UCSD-AML1 (cell line): ENCODE measurements around the gene LRP2.
"Not testable (repeated sequence)": the region's sequence is repeated elsewhere in the genome, so short reads cannot be mapped to it uniquely, and the experiment has no call there.

Source experiments
- DNase-seq: peaks from one replicate; lab custom pipeline; 2025; ENCODE audit not compliant: unreplicated experiment; lab: John Stamatoyannopoulos, UW

The LRP2 gene

DNA sequence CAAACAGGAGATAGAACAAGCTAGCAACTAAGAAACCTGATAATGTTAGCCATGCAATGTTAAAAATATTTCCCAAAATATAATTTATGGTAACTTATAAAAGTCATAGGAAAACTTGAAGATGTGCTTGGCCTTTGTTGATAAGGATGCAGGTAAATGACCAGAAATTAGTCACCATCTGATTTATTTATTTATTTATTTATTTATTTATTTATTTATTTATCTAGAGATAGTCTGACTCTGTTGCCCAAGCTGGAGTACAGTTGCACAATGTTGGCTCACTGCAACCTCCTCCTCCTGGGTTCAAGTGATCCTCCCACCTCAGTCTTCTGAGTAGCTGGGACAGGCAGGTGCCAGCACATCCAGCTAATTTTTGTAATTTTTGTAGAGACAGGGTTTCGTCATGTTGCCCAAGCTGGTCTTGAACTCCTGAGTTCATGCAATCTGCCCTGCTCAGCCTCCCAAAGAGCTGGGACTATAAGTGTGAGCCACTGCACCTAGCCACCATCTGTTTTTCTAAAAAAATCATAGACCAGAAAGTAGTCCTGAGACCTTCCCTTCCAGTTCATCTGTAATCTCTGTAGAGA, 183.4 kb downstream of the LRP2 start:
- no peak for DNase-seq

DNA sequence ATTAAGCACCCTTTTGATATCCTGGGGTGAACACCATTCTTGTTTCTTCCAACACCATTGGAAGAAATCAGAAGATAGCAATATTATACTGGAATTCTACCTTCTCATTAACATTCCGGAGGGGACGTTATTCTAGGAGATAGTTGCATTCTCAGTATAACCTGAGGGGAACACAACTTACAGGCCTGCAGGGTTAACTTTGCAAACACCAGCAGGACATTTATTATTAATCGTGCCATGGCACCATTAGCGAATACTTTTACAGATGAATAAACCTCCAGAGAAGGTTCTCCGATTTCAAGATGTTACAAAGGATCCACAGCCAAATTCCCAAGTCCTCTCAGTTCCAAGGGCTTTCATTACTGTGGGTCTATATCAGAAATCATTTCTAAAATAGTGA, 184.0 kb downstream of the LRP2 start:
- no peak for DNase-seq

DNA sequence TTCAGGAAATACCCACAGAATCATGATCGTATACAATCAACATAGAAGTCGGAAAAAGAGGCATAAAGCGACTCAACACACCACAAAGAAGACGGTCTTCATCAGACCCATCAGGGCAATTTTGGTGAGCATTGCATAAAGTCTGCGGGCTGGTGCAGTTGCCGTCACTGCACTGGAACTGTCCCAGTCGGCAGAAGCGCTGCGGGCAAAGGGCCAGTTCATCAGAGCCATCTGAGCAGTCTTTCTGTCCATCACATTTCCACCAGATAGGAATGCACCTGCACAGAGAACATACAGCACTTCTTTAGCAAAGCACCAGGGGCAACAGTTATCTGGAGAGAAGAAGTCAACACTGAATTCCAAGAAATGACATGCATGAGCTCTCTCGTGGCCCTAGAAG, 187.2 kb downstream of the LRP2 start:
- DNase-seq: no peak

DNA sequence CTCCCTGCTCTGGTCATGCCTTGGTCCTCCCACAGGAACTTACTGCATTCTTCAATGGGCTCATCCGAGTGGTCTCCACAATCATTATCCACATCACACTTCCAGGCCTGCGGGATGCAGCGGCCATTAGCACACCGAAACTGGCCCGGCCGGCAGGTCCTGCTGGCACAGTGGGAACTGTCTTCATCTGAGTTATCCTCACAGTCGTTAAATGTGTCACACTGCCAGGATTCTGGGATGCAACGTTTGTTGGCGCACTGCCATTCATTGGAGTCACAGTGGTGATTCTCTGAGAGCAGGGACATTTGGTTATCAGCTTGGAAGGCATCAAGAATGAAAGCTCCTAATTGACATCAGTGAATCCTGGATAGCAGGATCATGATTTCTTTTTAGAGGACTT, 188.5 kb downstream of the LRP2 start:
- DNase-seq: no peak

DNA sequence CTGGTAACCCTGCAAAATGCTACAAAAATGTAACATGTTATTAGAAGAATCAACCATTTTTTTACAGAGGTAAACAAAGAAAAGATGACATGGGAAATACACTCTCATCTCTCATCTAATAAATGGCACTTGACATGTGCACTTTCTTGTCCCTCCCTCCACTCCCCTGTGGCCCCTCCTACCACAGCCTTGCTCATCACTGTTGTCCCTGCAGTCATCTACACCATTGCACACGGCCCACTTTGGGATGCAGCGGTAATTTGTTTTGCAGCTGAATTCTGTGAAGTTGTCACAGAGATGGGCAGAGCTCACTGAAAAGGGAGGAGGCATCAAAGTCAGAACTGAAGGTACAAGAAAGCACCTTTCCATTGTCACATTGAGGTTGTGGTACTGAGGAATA, 189.4 kb downstream of the LRP2 start:
- DNase-seq: no peak

DNA sequence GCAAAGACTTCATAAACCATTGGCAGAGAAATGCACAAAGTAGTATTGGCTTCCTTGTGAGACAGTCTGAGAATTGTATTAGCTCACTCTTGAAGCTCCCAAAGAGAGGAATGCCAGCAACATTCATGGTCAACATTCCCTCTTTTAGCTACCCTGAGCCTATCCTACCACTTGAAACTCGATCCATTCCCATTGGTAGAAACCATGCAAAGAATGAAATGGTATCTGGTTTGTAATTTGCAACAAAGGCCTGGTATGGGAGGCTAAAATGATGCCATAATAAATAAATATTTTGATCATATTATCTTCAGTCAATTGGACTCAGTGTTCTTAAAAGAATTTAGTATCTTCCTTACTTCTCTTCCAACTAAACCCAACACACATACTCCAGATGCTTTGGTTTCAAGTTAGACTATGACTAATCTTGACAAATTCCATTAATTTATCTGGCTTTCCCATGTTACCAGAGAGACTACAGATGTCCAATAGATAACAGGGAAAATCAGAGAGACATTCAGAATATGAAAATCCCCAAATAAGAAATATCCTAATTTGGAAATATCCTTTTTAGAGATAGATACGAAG, 190.1 kb downstream of the LRP2 start:
- DNase-seq: no peak

DNA sequence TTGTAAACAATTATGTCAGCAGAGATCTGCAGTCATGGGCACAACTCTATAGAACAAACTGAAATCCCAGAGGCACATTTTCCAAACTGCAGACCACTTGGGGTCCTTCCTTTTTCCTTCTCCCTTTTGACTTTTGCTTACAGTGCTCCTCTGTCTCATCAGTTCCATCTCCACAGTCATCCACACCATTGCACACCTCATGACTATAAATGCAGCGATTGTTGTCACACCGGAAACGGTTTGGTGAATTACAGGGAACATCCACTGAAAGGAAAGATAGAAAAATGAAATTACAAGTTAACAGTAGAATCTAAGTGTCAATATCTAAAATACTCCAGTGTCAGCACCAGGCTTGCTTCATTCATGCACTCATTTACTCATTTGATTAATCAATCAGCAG, 196.5 kb downstream of the LRP2 start:
- DNase-seq: no peak

DNA sequence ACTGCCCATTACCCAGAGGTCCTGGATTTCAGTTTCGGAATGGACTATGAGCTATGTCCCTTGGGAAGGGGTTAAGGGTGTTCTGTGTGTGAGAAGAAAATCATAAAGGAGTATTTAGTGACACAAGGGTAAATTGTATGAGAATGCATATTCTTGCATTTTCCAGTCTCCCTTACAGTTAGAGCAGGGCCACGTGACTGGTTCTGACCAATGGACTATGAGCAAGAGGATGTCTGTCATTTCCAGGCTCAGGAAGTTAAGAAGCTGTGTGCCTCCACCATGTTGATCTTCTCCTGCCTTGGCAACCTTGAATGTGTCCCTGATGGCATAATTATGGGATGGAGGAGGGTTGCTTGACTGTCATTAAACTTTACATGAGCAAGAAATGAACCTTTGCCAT, 198.0 kb downstream of the LRP2 start:
- no peak for DNase-seq

DNA sequence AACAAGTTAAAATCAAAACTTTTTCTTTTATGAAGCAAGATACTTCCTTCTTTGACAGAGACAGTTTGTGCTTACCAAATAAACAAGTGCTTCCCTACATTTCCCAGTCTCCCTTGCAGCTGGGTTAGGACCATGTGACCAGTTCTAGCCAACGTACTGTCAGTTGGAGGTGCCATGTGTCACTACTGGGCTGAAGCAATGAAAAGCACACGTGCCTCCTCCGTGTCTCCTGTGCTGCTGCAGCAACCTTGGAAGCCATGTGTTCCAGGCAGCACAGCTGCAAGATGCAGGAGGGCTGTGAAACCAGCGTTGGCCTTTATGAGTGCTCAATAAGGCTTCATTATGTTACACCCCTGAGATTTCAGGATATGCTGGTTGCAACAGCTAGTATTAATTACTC, 199.7 kb downstream of the LRP2 start:
- no peak for DNase-seq

DNA sequence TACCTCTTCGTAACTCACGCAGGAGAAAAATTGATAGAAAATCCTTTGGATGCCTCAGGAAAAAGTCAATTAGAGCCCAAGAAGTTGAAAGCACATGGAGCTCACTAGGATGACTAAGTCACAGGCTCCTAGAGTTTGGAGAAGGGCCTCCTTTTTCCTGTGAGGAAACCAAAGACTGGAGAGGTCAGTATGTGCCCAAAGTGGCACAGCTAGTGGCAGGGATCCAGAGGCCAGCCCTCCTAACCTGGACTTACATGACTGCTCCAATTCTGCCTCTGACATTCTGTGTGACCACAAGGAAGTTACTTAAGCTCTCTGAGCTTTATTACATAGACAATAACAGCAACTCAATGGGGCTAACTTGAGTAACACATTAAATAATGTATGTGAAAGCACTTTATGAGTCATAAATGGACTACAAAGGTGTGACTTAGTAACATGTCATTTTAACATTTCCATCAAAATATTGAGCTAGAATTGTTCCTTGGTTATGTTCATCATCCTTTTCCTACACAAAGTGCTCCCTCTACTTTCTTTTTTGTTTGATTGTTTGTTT, 201.3 kb downstream of the LRP2 start:
- no peak for DNase-seq

DNA sequence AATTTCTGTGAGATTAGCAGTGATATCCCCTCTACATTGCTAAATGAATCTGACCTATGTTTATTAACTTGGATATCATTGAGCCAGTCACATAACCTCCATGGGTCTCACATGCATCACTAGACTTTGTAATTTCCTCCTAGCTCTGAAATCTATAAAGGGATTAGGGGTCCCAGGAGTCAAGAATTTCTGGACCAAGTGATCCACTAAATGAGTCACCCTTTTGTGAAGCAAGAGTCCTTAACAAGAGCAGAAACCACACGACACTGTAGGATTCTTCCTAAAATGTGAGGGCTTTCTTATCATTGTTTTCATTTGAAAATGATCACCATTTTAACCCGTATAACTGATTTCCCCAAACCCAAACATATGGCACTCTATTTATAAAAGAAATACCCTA, 202.6 kb downstream of the LRP2 start:
- no peak for DNase-seq

DNA sequence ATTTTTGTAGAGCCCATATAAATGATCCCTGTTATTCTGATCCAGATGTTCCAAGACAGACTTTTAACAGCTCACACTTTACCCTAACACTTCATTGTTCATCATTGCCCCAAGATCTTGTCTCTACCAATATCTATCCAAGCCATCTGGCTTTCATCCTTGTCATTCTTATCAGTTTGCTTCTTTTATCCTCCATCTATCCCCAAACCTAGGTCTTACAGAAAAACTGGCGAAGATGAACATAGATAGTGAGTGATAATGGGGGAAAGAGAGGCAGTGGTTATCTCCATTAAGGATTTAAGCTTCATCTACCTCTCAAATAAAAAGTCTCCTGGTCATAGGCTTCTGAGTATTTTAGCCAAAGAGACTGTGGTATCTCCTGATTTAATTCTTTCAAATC, 203.5 kb downstream of the LRP2 start:
- no peak for DNase-seq

DNA sequence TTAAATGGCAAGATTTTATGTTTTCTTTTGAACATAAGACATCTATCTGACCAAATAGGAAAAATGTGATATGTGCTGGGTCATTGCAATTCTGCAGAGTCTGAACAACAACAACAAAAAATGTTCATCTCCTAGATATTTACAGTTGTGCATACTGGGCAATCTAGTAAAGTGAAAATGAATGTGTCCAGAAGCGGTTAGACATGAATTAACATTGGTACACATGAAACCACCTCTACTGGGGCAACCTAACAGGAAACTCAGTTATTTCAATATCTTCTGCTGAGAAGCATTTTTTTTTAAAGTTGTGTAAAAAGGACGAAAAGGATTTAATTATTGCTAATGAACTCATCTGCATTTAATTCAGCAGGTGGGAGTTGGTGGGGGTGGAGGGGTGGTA, 216.1 kb downstream of the LRP2 start:
- DNase-seq: no peak

DNA sequence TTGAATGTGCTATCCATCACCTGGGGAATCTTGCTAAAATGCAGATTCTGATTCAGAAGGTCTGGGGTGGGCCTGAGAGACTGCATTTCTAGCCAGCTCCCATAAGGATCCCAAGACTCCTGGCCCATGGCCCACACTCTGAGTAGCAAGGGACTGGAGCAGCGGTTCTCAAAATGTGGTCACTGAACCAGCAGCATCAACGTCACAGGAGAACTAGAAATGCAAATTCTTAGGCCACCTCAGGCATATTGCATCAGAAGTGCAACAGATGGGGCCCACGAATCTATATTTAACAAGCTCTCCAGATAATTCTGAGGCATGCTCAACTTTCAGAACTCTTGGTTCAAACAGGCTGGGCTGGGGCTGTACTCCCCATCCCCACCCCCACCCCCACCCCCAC, 218.3 kb downstream of the LRP2 start:
- DNase-seq: no peak

DNA sequence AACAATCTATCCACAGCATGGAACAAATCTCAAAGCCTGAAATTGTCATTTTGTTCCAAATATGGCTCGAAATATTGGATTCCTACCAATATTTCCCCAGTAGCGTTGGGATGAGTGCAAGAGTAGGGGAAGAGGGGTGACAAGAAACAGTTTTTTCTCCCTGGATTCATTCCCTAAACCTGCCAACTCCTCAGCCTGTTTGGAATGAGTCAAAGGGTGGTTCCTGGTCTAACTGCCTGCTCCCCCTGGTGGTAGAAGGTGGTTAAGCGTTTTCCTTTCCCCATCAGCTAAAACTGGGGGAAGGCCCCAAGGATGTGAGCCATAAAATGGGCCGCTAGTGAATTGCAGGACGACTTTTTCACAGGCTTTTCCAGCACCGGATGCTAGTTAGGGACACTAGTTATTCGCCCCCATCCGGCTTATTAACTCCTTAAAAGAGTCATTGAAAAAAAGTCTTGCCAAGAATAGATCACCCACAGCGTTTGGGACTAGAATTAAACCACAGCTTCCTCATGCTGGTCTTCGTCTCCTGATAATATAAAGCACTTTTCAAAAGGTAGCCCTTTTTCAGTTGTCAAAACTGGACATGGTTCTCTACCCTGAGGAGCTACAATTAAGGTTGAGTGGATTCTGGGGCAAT, 220.5 kb downstream of the LRP2 start:
- DNase-seq: peak; percentile 58

DNA sequence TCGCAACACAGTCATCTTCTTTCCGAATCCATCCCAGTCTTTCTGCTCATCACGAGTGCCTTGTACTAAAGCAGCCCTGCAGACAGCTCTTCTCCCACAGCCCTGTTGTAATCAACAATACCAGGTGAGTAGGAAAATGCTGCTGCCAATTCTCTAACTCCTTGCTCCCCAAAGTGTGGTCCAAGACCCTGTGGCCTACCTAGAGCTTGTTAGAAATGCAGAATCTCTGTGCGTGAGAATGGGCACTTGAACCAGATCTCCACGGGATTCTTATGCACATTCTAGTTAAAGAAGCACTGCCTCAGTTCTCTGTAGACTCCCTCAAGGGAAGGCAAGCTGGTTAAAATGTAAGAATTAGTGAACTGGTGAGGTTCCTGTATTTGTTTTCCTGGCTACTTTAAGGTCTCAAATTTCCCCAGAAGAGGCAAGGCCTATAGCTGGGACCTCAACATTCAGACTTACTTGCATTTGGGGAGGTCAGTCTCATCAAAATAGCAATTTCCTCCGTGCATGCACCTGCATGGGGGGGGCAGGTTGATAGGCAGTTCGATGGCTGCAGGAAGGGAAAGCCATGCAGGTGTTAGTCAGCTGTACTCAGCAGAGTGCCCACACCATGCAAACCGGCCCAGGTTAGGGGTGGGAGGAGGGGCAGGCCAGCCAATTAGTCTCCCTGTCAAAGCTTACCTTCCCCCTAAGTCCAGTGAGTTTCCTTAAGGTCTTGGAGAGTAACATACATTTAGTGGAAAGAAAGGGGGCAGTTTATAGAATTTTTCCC, 222.2 kb downstream of the LRP2 start:
- no peak for DNase-seq

DNA sequence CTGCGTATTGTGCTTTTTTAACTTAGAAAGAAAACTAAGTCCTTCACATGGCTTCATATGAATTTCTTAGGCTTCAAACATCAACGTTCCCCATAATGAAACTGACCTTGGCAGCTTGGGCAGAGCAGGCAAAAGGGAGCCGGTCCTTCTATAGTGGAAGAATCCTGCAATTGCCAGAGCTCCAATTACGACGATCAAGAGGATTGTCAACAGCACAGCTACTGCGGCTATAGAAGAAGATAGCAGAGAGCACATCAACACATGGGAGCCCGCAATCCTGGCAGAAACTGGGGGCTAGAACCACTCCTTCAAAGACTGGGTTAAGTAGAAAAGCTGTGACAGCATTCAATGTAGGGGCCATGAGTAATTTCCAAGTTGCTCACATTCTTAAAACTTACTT, 223.2 kb downstream of the LRP2 start:
- no peak for DNase-seq

DNA sequence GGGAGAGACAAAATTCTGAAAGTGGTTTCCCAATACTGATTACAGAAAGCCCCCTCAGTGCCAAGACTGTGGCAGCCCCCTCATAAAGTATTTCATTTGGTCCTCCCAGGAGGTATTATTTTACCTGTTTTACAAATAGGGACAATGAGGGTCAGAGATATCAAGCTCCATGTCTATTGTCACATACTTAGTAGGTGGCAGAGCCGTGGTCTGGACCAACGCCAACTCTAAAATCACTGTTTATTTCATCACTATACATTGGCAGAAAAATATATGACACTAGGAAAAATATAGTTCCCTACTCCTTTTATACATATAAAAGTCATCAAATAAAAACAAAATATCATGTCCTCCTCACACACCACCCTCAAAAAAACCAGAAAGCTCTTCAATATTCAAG, 224.4 kb downstream of the LRP2 start:
- no peak for DNase-seq

DNA sequence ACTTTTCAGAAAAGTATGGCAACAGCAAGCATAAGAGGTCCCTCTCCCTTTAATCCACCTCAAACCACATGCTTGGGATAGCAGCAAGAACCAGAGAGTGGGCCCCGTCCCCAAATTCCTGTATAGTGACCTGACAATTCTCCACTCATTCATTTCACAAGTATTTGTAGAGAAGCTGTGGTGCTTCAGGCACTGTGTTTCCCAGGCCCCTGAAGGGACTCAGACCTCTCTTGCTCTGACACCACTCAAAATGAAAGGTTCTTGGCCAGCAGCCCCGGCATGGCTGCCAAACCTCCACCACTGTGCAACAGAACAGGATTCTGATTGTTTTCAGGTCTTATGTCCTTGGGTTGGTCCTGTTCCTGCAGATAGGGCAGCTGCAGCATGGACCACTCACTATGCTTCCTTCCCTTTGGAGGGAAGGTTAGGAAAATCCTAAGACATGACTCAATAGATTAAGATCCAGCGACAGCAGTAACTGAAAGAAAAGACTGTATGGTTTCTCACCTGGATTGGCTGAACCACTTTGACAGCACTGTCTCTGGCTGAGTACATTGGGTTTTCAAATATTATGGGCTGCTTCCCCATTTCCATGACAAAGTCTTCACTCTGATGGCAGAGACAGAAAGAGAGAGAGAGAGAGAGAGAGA, 225.3 kb downstream of the LRP2 start:
- DNase-seq: no peak

DNA sequence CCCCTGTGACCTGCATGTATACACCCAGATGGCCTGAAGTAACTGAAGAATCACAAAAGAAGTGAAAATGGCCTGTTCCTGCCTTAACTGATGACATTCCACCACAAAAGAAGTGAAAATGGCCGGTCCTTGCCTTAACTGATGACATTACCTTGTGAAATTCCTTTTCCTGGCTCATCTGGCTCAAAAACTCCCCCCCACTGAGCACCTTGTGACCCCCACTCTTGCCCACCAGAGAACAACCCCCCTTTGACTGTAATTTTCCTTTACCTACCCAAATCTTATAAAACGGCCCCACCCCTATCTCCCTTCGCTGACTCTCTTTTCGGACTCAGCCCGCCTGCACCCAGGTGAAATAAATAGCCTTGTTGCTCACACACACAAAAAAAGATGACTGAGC, 225.9 kb downstream of the LRP2 start:
- not testable (repeated sequence) for DNase-seq

DNA sequence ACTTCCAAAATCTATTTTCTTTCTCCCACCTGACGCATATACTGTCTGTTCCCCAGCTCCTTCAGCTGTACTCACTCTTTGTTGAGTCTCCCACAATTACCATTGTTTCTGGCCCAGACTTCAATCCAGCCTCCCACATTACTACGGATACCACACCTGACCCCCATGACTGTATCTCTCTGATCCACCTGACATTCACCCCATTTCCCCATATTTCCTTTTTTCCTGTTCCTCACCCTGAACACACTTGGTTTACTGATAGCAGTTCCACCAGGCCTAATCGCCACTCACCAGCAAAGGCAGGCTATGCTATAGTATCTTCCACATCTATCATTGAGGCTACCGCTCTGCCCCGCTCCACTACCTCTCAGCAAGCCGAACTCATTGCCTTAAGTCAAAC, 228.1 kb downstream of the LRP2 start:
- DNase-seq: not testable (repeated sequence)
